GM18511 (cell line): ENCODE results near the gene MEGF11.

Experiments
- ATAC-seq: cut with Tn5 transposase; IDR thresholded peaks from one replicate; pipeline ENCODE4 v1.9.1; 2021; ENCODE audit warnings: mild to moderate bottlenecking, moderate library complexity; ENCODE audit not compliant: unreplicated experiment

Gene MEGF11

GRCh38 chr15:65953622-65954021 is 299.9 kb downstream of the MEGF11 start:
- no peak for ATAC-seq

GRCh38 chr15:65952391-65953053 is 301.0 kb downstream of the MEGF11 start:
- ATAC-seq: no peak

- no peak for ATAC-seq
These were observed 302.5 kb downstream of the MEGF11 start for GRCh38 chr15:65951007-65951406.

- ATAC-seq: no peak
These were observed 304.1 kb downstream of the MEGF11 start for GRCh38 chr15:65949491-65949890.

- no peak for ATAC-seq
These were observed 304.5 kb downstream of the MEGF11 start for GRCh38 chr15:65949011-65949410.

GRCh38 chr15:65948383-65948782 is 305.2 kb downstream of the MEGF11 start:
- no peak for ATAC-seq

- no peak for ATAC-seq
These were observed 306.5 kb downstream of the MEGF11 start for GRCh38 chr15:65947041-65947440.

- no peak for ATAC-seq
These were observed 307.9 kb downstream of the MEGF11 start for GRCh38 chr15:65945616-65946015.

GRCh38 chr15:65944404-65944803 is 309.1 kb downstream of the MEGF11 start:
- ATAC-seq: no peak

GRCh38 chr15:65942436-65942835 is 311.1 kb downstream of the MEGF11 start:
- ATAC-seq: no peak

GRCh38 chr15:65940618-65940909 is 313.0 kb downstream of the MEGF11 start:
- ATAC-seq: no peak

GRCh38 chr15:65939901-65940617 is 313.5 kb downstream of the MEGF11 start:
- ATAC-seq: no peak

GRCh38 chr15:65938604-65939003 is 314.9 kb downstream of the MEGF11 start:
- ATAC-seq: no peak

- ATAC-seq: no peak
These were observed 316.1 kb downstream of the MEGF11 start for GRCh38 chr15:65937476-65937875.

- ATAC-seq: no peak
These were observed 316.5 kb downstream of the MEGF11 start for GRCh38 chr15:65937054-65937453.

- ATAC-seq: no peak
These were observed 317.3 kb downstream of the MEGF11 start for GRCh38 chr15:65936282-65936681.

GRCh38 chr15:65935391-65935790 is 318.2 kb downstream of the MEGF11 start:
- ATAC-seq: no peak

- no peak for ATAC-seq
These were observed 322.3 kb downstream of the MEGF11 start for GRCh38 chr15:65931221-65931620.

GRCh38 chr15:65930134-65930533 is 323.4 kb downstream of the MEGF11 start:
- ATAC-seq: no peak

- no peak for ATAC-seq
These were observed 324.0 kb downstream of the MEGF11 start for GRCh38 chr15:65929573-65929972.

GRCh38 chr15:65927545-65927944 is 326.0 kb downstream of the MEGF11 start:
- no peak for ATAC-seq

GRCh38 chr15:65926899-65927298 is 326.7 kb downstream of the MEGF11 start:
- ATAC-seq: peak; percentile 77

GRCh38 chr15:65926459-65926858 is 327.1 kb downstream of the MEGF11 start:
- ATAC-seq: no peak
